Lung (tissue), 12 donors: ENCODE data around the gene PARVG. TPM values are rescaled to one million over a fixed set of nuclear protein-coding genes. Genes with fewer than 3 reads are reported as not detected.

Source experiments
- ATAC-seq: fragments of 200-7000 bp; cut with Tn5 transposase; one replicate; pipeline ENCODE4 v1.9.1; 2020; ENCODE audit warnings: moderate number of reproducible peaks; ENCODE audit not compliant: insufficient read depth, low FRiP score
- DNase-seq, 3 donors: peaks; one replicate each; pipeline ENCODE4 v3.0.0-alpha.2; 2013 to 2017
- H3K27ac ChIP-seq, 2 donors: one replicate each; pipeline ENCODE4 v1.5.1; 2013; ENCODE audit warnings: mild to moderate bottlenecking in 2 of 2, moderate library complexity in 2 of 2, control low read depth in 1 of 2, inconsistent platforms in 1 of 2, low read depth in 1 of 2, low read length in 1 of 2
- H3K27me3 ChIP-seq, 3 donors: one replicate each; pipeline ENCODE4 v1.5.1; 2013; ENCODE audit warnings: low read length in 2 of 3; ENCODE audit not compliant: control insufficient read depth in 3 of 3, insufficient read depth in 3 of 3
- H3K36me3 ChIP-seq, 4 donors: one replicate each; pipeline ENCODE4 v1.5.1; 2013; ENCODE audit warnings: low read length in 4 of 4, mild to moderate bottlenecking in 1 of 4, moderate library complexity in 1 of 4; ENCODE audit not compliant: control insufficient read depth in 4 of 4, insufficient read depth in 4 of 4
- H3K4me1 ChIP-seq, 5 donors: one replicate each; pipeline ENCODE4 v1.5.1; 2013; ENCODE audit warnings: low read length in 5 of 5, mild to moderate bottlenecking in 2 of 5, moderate library complexity in 1 of 5; ENCODE audit not compliant: control insufficient read depth in 5 of 5, insufficient read depth in 5 of 5
- H3K4me3 ChIP-seq: one replicate; pipeline ENCODE4 v1.5.1; 2013; ENCODE audit warnings: mild to moderate bottlenecking, control low read depth, moderate library complexity
- H3K9ac ChIP-seq, 2 donors: one replicate each; pipeline ENCODE4 v1.5.1; 2013; ENCODE audit warnings: low read length in 2 of 2, control low read depth in 1 of 2; ENCODE audit not compliant: insufficient read depth in 1 of 2
- H3K9me3 ChIP-seq, 4 donors: one replicate each; pipeline ENCODE4 v1.5.1; 2013; ENCODE audit warnings: low read length in 3 of 4, mild to moderate bottlenecking in 1 of 4, moderate library complexity in 1 of 4; ENCODE audit not compliant: control insufficient read depth in 4 of 4, insufficient read depth in 3 of 4
- CTCF ChIP-seq: IDR thresholded peaks from 2 replicates; pipeline ENCODE4 v1.5.1; 2012; ENCODE audit warnings: mild to moderate bottlenecking; ENCODE audit errors: control extremely low read depth, extremely low read depth
- WGBS, 2 donors: extraction: QIAGEN DNeasy Blood & Tissue Kit; methylation state at CpG; one replicate each; pipeline ENCODE4 v1.1.7; 2013; 5-methylcytosine and 5-hydroxymethylcytosine counted together
- polyA plus RNA-seq, 2 donors: library from polyadenylated mRNA; stranded (reverse); fragments of 200-250 nt; gene quantifications; one replicate each; pipeline ENCODE4 v1.2.1, GENCODE V29; 2013
- total RNA-seq, 2 donors: library from RNA; depleted of rRNA in 1 of 2; stranded (reverse); fragments of >200 nt in 1 of 2; gene quantifications; one replicate each; pipeline ENCODE4 v1.2.1, GENCODE V29; 2014 to 2021
- donor health status: control.
- donor health status: control.
- donor health status: Bipolar disorder and iron deficiency.
- donor health status: healthy.
- donor health status: DM: yes; HTN: yes; CAD: no.

The PARVG gene
- total and polyA plus RNA-seq, 4 donors: 20.4 to 67.4 (median 48.7) TPM

GRCh38 chr22:44166498-44167276 is 14.0 kb upstream of the PARVG start:
- no peak for TF ChIP-seq CTCF
- Histone ChIP-seq H3K36me3 (peaks cover 0 to 40% (median 2%) of the 10 kb centered on the region in 4 donors), H3K4me3 (no peak overlapping the region), H3K9ac (no peak overlapping the region), H3K4me1 (peaks cover 0 to 8% (median 0%) of the 10 kb centered on the region in 5 donors), H3K27ac (no peak overlapping the region), H3K9me3 (no peaks in the 10 kb centered on the region), H3K27me3 (no peaks in the 10 kb centered on the region)
- 93 to 95% methylated on average over 20 of the region's 20 CpGs for WGBS, 2 donors
- ATAC-seq (no peak), DNase-seq (no peak)

GRCh38 chr22:44167501-44167900 is 13.2 kb upstream of the PARVG start:
- Histone ChIP-seq H3K9ac (no peak overlapping the region), H3K9me3 (no peaks in the 10 kb centered on the region), H3K4me1 (peaks cover 0 to 8% (median 0%) of the 10 kb centered on the region in 5 donors), H3K4me3 (no peak overlapping the region), H3K36me3 (peaks cover 0 to 38% (median 2%) of the 10 kb centered on the region in 4 donors), H3K27ac (no peak overlapping the region), H3K27me3 (no peaks in the 10 kb centered on the region)
- DNase-seq (no peak), ATAC-seq (no peak)
- TF ChIP-seq CTCF: no peak
- WGBS, 2 donors: 73 to 85% methylated on average over 11 to 12 of the region's 12 CpGs

- Histone ChIP-seq H3K36me3 (peaks cover 0 to 40% (median 2%) of the 10 kb centered on the region in 4 donors), H3K4me3 (no peak overlapping the region), H3K9me3 (no peaks in the 10 kb centered on the region), H3K4me1 (peaks cover 0 to 8% (median 0%) of the 10 kb centered on the region in 5 donors), H3K27ac (no peak overlapping the region), H3K27me3 (no peaks in the 10 kb centered on the region), H3K9ac (no peak overlapping the region)
- no peak for TF ChIP-seq CTCF
- ATAC-seq (no peak), DNase-seq (no peak)
- 87 to 89% methylated on average over 13 of the region's 13 CpGs for WGBS, 2 donors
These were observed 12.5 kb upstream of the PARVG start for GRCh38 chr22:44168206-44168605.

GRCh38 chr22:44170470-44170869 is 10.3 kb upstream of the PARVG start:
- no peak for TF ChIP-seq CTCF
- no peak for ATAC-seq

More at GRCh38 chr22:44170470-44170869, 10.3 kb upstream of the PARVG start:
- Histone ChIP-seq H3K9me3 (no peaks in the 10 kb centered on the region), H3K27me3 (no peaks in the 10 kb centered on the region), H3K9ac (no peak overlapping the region), H3K4me1 (no peaks in the 10 kb centered on the region), H3K36me3 (peaks cover 0 to 26% (median 2%) of the 10 kb centered on the region in 4 donors), H3K4me3 (no peak overlapping the region), H3K27ac (no peak overlapping the region)
- DNase-seq: no peak
- WGBS, 2 donors: 88 to 96% methylated on average over 11 of the region's 11 CpGs
